AG09319 (cell line): ENCODE data around the gene PRR29.

Experiments
- DNase-seq: peaks from one replicate; pipeline ENCODE4 v3.0.0-alpha.2; 2010; ENCODE audit warnings: low read depth; ENCODE audit errors: extremely low read depth
- TF ChIP-seq, protein P1 (sequence below): IDR thresholded peaks from 2 replicates; pipeline ENCODE4 v1.5.1; 2011; ENCODE audit warnings: low read depth, mild to moderate bottlenecking, inconsistent platforms, low read length, moderate library complexity

Gene PRR29

GRCh38 chr17:63985387-63986140 is 12.6 kb upstream of the PRR29 start:
- no peak for DNase-seq
- TF ChIP-seq, protein P1, sequence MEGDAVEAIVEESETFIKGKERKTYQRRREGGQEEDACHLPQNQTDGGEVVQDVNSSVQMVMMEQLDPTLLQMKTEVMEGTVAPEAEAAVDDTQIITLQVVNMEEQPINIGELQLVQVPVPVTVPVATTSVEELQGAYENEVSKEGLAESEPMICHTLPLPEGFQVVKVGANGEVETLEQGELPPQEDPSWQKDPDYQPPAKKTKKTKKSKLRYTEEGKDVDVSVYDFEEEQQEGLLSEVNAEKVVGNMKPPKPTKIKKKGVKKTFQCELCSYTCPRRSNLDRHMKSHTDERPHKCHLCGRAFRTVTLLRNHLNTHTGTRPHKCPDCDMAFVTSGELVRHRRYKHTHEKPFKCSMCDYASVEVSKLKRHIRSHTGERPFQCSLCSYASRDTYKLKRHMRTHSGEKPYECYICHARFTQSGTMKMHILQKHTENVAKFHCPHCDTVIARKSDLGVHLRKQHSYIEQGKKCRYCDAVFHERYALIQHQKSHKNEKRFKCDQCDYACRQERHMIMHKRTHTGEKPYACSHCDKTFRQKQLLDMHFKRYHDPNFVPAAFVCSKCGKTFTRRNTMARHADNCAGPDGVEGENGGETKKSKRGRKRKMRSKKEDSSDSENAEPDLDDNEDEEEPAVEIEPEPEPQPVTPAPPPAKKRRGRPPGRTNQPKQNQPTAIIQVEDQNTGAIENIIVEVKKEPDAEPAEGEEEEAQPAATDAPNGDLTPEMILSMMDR, result no peak

DNA sequence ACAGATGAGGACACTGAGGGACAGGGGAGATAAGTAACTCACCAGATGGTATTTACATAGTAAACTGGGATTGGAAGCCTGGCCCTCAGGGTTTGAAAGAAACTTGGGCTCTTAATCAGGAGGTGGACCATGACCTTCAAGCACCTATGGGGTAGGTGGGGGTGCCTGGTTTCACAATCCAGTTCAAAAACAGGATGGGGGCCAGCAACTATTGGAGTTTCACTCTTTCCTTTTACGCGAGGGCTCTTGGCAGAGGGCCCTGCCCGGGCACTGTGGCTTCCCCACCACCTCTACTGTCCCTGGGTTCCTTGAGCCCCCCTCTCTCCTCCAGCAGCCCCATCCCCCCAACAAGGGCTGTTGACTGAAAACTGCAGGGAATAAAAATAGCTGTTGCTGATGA is 11.3 kb upstream of the PRR29 start:
- no peak for DNase-seq
- TF ChIP-seq, protein P1, result no peak

DNA sequence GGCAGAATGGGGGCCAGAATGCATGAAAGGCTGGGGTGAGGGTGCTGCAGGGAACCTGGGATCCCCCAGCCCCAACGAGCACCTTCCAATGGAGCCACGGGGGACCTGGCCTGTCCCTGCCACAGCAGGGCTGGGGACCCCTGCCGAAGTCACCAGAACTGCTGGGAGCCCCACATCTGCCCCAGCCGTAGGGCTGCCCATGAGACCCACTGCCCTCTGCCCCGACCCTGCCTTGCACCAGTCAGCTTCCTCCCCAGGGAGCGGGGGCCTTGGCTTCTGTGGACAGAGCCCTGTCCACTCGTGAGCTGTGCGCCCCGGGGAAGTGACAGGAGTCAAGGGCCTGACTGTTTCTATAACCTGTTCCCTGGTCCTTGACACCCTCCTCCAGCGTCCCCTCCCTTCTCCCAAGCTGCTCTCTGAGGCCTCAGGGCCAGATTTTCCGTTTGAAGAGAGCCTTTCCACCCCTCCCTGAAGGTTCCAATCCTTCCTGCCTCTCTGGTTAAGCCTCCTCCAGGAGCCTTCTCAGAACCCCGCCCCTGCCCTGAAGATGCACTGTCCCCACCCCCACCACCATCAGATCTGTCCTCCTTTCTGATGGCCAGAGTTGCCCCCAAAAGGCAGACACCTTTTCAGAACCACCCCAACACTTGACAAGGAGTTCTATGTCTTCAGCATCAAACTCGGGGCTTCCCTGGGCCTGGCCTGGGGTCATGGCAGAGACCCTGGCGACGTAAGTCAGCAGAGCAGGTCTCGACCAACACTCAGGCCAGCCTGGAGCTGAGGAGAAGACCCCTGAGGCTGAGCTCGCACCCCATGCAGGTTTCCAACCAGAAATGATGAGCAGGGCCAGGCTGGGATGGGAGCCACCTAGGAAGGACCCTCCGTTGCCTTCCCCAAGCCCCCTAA is 10.7 kb upstream of the PRR29 start:
- TF ChIP-seq, protein P1, result no peak
- DNase-seq, result no peak

GRCh38 chr17:63988127-63988478 is 10.0 kb upstream of the PRR29 start:
- no peak for DNase-seq
- TF ChIP-seq, protein P1, result no peak

DNA sequence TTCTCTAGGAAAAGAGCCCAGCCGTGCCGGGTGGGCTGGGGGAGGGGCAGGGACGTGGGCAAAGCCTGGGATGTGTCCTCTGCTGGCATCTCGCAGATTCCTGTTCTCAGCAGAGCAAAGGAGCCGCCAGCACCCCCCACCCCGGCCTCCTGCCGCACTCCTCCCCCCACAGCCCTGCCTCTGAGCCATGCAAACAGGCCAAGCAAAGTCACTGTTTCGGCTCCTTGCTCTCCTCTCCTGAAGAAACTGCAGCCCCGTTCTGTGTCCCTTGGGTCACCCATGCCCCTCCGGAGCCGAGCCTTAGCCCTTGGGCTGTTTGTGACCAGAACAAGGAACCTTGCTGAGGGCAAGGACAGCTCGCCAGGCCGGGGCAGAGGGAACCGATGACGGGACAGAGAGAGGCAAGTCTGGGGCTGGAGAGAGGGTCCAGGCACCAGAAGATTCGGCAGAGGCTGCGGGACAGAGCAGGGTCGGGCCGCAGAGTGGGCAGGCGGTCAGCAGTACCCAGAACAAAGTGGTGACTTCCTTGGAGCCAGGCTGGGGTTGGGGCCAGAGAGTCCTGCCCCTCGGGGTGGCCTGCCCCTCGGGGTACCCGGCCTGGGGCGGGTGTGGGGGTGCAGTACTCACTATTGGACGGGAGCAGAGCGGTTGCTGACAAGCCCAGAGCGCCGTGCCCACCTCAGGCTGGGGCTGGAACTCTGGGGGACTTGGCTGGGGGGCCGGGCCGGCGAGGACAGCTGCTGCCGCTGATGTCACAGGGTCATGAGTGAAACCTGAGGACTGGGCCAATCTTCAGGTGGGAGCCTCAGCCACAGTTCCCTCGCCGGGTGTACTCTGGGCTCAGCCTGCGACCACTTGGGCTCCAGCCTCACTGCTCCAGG is 9.2 kb upstream of the PRR29 start:
- TF ChIP-seq, protein P1, result no peak
- no peak for DNase-seq

GRCh38 chr17:63989622-63990345 is 8.4 kb upstream of the PRR29 start:
- TF ChIP-seq, protein P1, result no peak
- DNase-seq, result no peak
